ENCODE data around the gene CTNNA3.
A peak's percentile ranks its signal among the peaks of the same experiment; 100 is the strongest.

The CTNNA3 gene

GRCh38 chr10:66723608-66724400 is 972.2 kb downstream of the CTNNA3 start:
- no peak for DNase-seq

- DNase-seq, result no peak
These were observed 976.5 kb downstream of the CTNNA3 start for GRCh38 chr10:66719483-66719882.

- DNase-seq, result peak; percentile 69
These were observed 978.6 kb downstream of the CTNNA3 start for GRCh38 chr10:66717231-66717981.

- DNase-seq, result no peak
These were observed 981.3 kb downstream of the CTNNA3 start for GRCh38 chr10:66714741-66715140.

GRCh38 chr10:66713387-66713786 is 982.6 kb downstream of the CTNNA3 start:
- DNase-seq, result no peak

- no peak for DNase-seq
These were observed 997.9 kb downstream of the CTNNA3 start for GRCh38 chr10:66698069-66698468.

- DNase-seq, result no peak
These were observed 1000.9 kb downstream of the CTNNA3 start for GRCh38 chr10:66695046-66695445.

GRCh38 chr10:66684581-66684980 is 1011.4 kb downstream of the CTNNA3 start:
- no peak for DNase-seq

- no peak for DNase-seq
These were observed 1015.1 kb downstream of the CTNNA3 start for GRCh38 chr10:66680886-66681285.

- DNase-seq, result no peak
These were observed 1017.5 kb downstream of the CTNNA3 start for GRCh38 chr10:66678521-66678920.

- DNase-seq, result no peak
These were observed 1022.9 kb downstream of the CTNNA3 start for GRCh38 chr10:66673071-66673470.

GRCh38 chr10:66671562-66671961 is 1024.4 kb downstream of the CTNNA3 start:
- DNase-seq, result no peak

- DNase-seq, result no peak
These were observed 1024.9 kb downstream of the CTNNA3 start for GRCh38 chr10:66671064-66671463.

GRCh38 chr10:66656499-66656898 is 1039.5 kb downstream of the CTNNA3 start:
- no peak for DNase-seq

GRCh38 chr10:66654861-66655260 is 1041.1 kb downstream of the CTNNA3 start:
- no peak for DNase-seq

GRCh38 chr10:66651308-66652082 is 1044.5 kb downstream of the CTNNA3 start:
- DNase-seq, result no peak

GRCh38 chr10:66649626-66650025 is 1046.4 kb downstream of the CTNNA3 start:
- DNase-seq, result no peak

GRCh38 chr10:66642217-66642616 is 1053.8 kb downstream of the CTNNA3 start:
- no peak for DNase-seq

GRCh38 chr10:66639371-66639770 is 1056.6 kb downstream of the CTNNA3 start:
- no peak for DNase-seq

GRCh38 chr10:66637273-66638036 is 1058.5 kb downstream of the CTNNA3 start:
- no peak for DNase-seq

GRCh38 chr10:66629996-66630395 is 1066.0 kb downstream of the CTNNA3 start:
- DNase-seq, result no peak

- DNase-seq, result no peak
These were observed 1068.8 kb downstream of the CTNNA3 start for GRCh38 chr10:66627156-66627555.
